Bronchial epithelial cell (primary cell): ENCODE results near the gene B4GALNT2. TPM values are rescaled to one million over a fixed set of nuclear protein-coding genes. Genes with fewer than 3 reads are reported as not detected.
"Not testable (repeated sequence)": the region's sequence is repeated elsewhere in the genome, so short reads cannot be mapped to it uniquely, and the experiment has no call there.

Source experiments
- DNase-seq: peaks from one replicate; pipeline ENCODE4 v3.0.0-alpha.2; 2010; ENCODE audit warnings: low read depth
- FAIRE-seq: peaks from 2 replicates; lab custom pipeline; 2011; peaks lifted over from hg19 to GRCh38; lab: Jason Lieb, UNC
- H3K27me3 ChIP-seq: 2 replicates; pipeline ENCODE4 v1.5.1; 2011; ENCODE audit warnings: low read length; ENCODE audit not compliant: control insufficient read depth, insufficient read depth
- H3K36me3 ChIP-seq: 2 replicates; pipeline ENCODE4 v1.5.1; 2011; ENCODE audit warnings: low read length; ENCODE audit not compliant: control insufficient read depth, insufficient read depth
- H3K4me3 ChIP-seq: 2 replicates; pipeline ENCODE4 v1.5.1; 2011; ENCODE audit warnings: mild to moderate bottlenecking, low read depth, low read length, control low read depth
- CTCF ChIP-seq: IDR thresholded peaks from 2 replicates; pipeline ENCODE4 v1.5.1; 2011; ENCODE audit warnings: mild to moderate bottlenecking, moderate library complexity, low read length, control low read depth, inconsistent platforms; ENCODE audit not compliant: insufficient read depth, severe bottlenecking
- total RNA-seq: library from RNA; depleted of rRNA; stranded (reverse); fragments of >200 nt; gene quantifications from 2 replicates; pipeline ENCODE4 v1.2.1, GENCODE V29; 2014

The B4GALNT2 gene
- total RNA-seq, 1 donor from 2014 or later, result 4.2 TPM

GRCh38 chr17:49156256-49156655 is 23.7 kb downstream of the B4GALNT2 start:
- FAIRE-seq (no peak), DNase-seq (no peak)
- no peak for TF ChIP-seq CTCF
- Histone ChIP-seq H3K4me3 (no peak overlapping the region), H3K36me3 (no peaks in the 10 kb centered on the region), H3K27me3 (peaks cover 8% of the 10 kb centered on the region)

GRCh38 chr17:49157784-49158183 is 25.2 kb downstream of the B4GALNT2 start:
- DNase-seq, result peak; percentile 5
- Histone ChIP-seq H3K36me3 (no peaks in the 10 kb centered on the region), H3K27me3 (peaks cover 8% of the 10 kb centered on the region), H3K4me3 (no peak overlapping the region)
- TF ChIP-seq CTCF, result no peak
- FAIRE-seq, result no peak

GRCh38 chr17:49162866-49163265 is 30.3 kb downstream of the B4GALNT2 start:
- peaks cover 2% of the 10 kb centered on the region for H3K27me3 ChIP-seq
- no peak overlapping the region for H3K4me3 ChIP-seq
- DNase-seq, result no peak
- TF ChIP-seq CTCF, result no peak
- H3K36me3 ChIP-seq, result no peaks in the 10 kb centered on the region
- no peak for FAIRE-seq

DNA sequence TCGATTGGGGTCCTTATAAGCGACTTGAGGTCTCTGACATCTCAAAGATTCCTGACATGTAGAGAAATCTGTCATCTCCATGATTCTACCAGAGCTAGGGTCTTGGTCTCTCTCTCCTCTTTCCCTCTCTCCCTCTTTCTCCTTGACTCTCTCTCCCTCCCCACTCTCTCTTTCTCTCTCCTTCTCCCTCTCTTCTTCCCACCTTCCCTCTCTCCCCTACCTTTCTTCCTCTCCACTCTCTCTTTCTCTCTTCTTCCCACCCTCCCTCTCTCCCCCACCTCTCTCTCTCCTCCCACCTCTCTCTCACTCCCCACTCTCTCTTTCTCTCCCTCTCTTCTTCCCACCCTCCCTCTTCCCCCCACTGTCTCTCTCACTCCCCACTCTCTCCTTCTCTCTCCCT is 32.6 kb downstream of the B4GALNT2 start:
- DNase-seq (no peak), FAIRE-seq (no peak)
- Histone ChIP-seq H3K4me3 (no peak overlapping the region), H3K36me3 (no peaks in the 10 kb centered on the region), H3K27me3 (peaks cover 2% of the 10 kb centered on the region)
- no peak for TF ChIP-seq CTCF

DNA sequence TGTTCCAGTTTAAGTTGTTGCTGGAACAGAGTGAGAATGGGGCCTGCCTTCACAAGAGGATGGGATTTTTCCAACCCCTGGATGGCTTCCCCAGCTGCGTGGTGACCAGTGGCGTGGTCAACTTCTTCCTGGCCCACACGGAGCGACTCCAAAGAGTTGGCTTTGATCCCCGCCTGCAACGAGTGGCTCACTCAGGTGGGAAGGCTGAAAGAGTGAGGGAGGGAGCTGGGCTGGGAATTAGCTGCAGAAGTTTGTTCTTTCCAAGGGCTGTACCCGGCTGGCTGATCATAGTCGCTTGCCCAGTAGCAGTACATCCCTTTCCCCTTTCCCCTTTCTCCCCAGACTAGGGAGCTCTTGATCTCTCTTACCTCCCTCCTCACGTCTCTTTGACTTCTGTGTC is 36.1 kb downstream of the B4GALNT2 start:
- FAIRE-seq (no peak), DNase-seq (no peak)
- Histone ChIP-seq H3K4me3 (no peak overlapping the region), H3K27me3 (no peaks in the 10 kb centered on the region), H3K36me3 (no peaks in the 10 kb centered on the region)
- TF ChIP-seq CTCF, result no peak

DNA sequence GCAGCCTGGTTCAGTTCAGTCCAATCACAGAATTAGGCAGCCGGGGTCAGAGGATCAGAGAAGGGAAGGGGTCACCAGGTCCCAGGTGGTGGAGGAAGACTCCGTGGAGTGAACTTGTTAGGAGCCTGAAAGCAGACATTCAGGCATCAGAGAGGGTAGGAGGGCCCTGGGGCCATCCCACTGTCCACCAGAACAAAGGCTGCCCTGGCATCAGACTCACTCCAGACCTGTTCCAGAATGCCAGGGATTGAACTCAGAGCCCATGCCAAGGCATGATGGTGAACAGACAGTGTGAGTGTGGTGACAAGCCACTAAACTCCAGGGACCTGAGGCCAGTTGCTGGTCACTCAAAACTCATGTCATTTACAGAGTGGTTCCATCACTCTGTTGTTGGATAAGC is 37.6 kb downstream of the B4GALNT2 start:
- H3K27me3 ChIP-seq, result no peaks in the 10 kb centered on the region
- TF ChIP-seq CTCF, result no peak
- DNase-seq (no peak), FAIRE-seq (no peak)
- no peaks in the 10 kb centered on the region for H3K36me3 ChIP-seq
- no peak overlapping the region for H3K4me3 ChIP-seq

DNA sequence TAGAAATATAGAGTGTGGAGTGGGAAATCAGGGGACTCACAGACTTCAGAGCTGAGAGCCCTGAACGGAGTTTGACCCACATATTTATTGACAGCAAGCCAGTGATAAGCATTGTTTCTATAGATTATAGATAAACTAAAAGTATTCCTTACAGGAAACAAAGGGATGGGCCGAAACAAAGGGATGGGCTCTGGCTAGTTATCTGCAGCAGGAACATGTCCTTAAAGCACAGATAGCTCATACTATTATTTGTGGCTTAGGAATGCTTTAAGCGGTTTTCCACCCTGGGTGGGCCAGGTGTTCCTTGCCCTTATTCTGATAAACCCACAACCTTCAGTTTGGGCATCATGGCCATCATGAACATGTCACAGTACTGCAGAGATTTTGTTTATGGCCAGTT is 38.1 kb downstream of the B4GALNT2 start:
- H3K4me3 ChIP-seq, FAIRE-seq, H3K36me3 ChIP-seq, DNase-seq, H3K27me3 ChIP-seq: not testable (repeated sequence)

DNA sequence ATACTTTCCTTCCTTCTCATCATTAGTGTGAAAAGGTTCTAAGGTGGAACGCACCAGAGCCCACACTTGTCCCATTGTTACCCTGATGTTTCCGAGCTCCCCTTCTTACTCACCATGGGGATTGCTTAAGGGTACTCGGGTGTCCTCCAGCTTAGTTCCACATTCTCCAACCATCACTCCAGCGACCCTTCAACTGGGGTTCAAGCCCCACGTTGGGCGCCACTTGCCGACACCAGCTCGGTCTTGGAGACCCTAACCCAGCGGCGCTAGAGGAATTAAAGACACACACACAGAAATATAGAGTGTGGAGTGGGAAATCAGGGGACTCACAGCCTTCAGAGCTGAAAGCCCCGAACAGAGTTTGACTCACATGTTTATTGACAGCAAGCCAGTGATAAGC is 43.4 kb downstream of the B4GALNT2 start:
- FAIRE-seq, H3K4me3 ChIP-seq, H3K36me3 ChIP-seq, DNase-seq, H3K27me3 ChIP-seq: not testable (repeated sequence)
